ENCODE results near the gene MUC20.

Gene MUC20

DNA sequence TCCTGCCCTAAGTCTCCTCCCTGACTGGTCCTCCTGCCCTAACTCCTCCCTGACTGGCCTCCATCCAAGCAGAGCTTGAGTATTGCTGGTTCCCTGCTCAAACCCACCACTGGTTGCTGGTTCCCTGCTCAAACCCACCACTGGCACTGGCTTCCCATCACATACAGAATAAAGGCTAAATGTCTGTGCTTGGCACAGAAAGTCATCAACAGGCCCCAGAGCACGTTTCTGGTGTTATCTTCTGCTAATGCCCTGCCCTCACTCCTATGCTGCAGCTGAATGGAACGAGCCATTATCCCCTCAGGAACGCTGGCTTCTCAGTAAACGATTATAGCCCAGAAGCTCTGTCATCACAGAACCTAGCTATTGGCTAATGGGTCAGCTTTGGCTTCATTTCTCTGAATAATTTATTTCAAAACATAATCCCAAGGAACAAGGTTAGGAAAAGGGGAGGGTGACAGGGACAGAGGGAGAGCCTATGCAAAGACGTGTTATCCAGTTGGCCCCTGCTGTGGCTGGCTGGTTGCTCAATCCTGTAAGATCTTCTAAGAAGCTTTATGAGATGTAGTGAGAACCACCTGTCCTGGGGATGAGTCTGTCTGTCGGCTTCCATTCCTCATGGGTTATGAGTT is 6.3 kb upstream of the MUC20 start:
- TF ChIP-seq, protein P1, sequence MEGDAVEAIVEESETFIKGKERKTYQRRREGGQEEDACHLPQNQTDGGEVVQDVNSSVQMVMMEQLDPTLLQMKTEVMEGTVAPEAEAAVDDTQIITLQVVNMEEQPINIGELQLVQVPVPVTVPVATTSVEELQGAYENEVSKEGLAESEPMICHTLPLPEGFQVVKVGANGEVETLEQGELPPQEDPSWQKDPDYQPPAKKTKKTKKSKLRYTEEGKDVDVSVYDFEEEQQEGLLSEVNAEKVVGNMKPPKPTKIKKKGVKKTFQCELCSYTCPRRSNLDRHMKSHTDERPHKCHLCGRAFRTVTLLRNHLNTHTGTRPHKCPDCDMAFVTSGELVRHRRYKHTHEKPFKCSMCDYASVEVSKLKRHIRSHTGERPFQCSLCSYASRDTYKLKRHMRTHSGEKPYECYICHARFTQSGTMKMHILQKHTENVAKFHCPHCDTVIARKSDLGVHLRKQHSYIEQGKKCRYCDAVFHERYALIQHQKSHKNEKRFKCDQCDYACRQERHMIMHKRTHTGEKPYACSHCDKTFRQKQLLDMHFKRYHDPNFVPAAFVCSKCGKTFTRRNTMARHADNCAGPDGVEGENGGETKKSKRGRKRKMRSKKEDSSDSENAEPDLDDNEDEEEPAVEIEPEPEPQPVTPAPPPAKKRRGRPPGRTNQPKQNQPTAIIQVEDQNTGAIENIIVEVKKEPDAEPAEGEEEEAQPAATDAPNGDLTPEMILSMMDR (IDR thresholded peaks at IDR 0.05): no peak

DNA sequence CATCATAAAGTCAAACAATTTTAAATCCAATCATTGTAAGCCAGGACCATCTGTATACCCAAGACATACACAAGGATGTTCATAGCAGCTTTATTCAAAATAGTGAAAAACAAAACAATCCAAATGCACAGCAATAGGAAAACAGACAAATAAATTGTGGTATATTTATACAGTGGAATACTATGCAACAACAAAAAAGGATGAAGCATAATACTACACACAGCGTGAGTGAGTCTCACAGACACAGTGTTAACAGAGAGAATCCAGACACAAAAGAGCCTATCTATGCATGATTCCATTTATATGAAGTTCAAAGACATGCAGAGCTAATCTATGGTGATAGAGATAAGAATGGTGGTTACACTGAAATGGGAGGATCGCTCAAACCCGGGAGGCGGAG is 5.6 kb upstream of the MUC20 start:
- TF ChIP-seq, protein P1 (IDR thresholded peaks at IDR 0.05): no peak

DNA sequence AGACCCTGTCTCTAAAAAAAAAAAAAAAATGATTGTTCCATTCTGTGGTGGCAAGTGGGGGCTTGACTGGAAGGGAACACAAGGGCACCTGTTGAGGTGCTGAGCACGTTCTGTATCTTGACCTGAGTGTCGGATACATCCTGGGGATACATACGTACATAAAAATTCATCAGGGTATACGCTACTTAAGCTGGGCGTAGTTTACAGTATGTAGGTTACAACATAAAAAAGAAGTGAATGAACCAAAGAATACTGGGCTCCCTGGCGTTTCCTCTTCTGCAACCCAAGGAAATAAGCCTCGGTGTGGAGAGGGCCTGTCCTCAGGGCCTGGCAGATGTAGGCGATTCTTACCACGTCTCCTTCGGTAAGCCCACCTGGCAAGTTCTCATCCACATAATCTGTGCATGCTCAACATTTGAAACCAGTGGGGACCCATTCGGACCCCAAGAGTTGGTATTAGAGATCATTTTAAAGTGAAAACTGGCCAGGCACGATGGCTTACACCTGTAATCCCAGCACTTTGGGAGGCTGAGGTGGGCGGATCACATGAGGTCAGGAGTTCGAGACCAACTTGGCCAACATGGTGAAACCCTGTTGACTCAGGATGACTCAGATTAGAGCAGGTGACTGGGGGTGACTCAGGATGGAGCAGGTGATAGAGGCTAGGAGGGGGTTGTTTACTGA is 5.1 kb upstream of the MUC20 start:
- TF ChIP-seq, protein P1 (IDR thresholded peaks at IDR 0.05): no peak

DNA sequence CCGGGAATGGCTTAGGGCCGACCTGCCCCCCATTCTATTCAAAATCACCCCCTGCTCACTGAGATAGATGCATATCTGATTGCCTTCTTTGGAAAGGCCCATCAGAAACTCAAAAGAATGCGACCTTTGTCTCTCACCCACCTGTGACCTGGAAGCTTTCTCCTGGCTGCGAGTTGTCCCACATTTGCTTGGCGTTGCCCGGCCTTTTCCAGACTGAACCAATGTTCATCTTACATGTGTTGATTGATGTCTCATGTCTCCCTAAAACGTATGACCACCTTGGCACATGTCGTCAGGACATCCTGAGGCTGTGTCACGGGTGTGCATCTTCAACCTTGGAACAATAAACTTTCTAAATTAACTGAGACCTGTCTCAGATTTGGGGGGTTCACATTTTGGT is 3.4 kb upstream of the MUC20 start:
- TF ChIP-seq, protein P1 (IDR thresholded peaks at IDR 0.05): no peak

DNA sequence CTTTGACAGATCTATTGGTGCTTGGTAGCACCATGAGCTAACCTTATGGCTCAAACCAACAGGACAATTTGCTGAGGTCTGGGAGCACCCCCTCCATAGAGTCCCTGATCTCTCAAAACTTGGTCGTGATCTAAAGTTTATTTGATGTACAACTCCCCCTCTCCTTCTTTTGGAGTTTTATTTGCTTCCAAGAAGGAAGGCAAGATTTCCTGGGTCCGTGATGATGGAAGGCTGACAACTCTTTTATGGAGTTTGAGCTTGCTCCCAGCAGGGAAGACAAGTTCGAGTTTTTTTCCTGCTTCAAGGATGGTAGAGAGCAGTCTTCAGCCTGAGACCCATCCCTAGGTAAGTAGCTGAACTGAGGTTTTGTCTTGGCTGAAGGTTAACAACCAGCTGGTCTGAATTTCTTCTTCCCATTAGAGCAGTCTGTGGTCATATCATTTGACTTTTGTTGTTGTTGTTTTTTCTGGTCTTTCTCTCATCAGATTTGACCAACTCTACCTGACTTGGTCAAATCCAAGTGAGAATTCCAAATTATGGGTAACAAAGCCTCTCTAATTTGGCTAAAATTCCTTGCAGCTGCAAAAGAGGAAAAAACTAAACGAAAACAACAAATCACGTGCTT is 2.8 kb upstream of the MUC20 start:
- TF ChIP-seq, protein P1 (IDR thresholded peaks at IDR 0.05): no peak

DNA sequence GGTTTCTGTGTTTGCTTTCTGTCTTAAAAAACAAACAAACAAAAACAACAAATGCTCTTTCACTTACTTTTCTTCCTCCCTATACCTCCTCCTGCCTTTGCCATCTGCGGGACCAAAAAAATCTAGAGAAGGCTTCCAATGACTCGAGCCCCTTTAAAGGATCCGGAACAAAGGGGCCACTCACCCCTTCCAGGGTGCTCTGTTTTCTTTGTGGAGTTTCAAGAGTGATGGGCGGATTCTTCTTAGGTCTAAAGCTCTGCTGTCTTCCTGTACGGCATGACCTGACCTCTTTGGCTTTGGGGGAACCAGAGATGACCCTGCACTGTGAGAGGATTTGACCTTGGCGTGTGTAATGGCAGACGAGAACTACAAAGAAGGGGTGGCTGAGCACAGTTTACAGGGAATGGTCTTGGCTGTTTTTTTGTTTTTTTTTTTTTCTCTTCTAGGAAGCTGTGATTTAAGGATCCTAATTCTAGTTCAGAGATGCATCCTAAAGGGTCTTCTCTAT is 2.2 kb upstream of the MUC20 start:
- TF ChIP-seq, protein P1 (IDR thresholded peaks at IDR 0.05): no peak

DNA sequence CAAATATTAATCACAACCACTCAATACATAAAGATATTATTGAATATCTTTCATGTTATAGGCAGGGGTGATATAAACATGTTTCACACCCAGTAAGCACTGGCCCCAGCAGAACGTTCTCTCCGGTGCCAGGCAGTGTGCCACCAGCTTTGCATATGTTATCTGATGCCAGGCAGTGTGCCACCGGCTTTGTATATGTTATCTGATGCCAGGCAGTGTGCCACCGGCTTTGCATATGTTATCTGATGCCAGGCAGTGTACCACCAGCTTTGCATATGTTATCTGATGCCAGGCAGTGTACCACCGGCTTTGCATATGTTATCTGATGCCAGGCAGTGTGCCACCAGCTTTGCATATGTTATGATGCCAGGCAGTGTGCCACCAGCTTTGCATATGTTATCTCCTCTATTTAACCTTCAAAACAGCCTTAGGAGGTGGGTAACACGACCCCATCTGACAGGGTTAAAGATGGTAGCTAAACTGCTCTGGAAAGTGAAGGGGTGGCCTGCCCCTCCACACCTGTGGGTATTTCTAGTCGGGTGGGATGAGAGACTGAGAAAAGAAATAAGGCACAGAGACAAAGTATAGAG is 6.9 kb downstream of the MUC20 start:
- TF ChIP-seq, protein P1 (IDR thresholded peaks at IDR 0.05): no peak

All from LNCAP (cell line).